KMS-11 (cell line): ENCODE measurements around the gene TFAP2A.

ENCODE experiments used
- H2AFZ ChIP-seq: fragments of 200-600 bp; sonication (generic); 2 replicates; pipeline ENCODE4 v1.6.1; 2016; ENCODE audit warnings: antibody characterized with exemption, mixed run types, low read depth
- H3K27ac ChIP-seq: fragments of 200-600 bp; sonication (generic); 2 replicates; pipeline ENCODE4 v1.6.1; 2016; ENCODE audit warnings: mild to moderate bottlenecking, mixed run types
- H3K27me3 ChIP-seq: fragments of 200-600 bp; sonication (generic); 2 replicates; pipeline ENCODE4 v1.6.1; 2017; ENCODE audit warnings: mild to moderate bottlenecking, low read depth, mixed run types, moderate library complexity; ENCODE audit not compliant: insufficient read depth
- H3K36me3 ChIP-seq: fragments of 200-600 bp; sonication (generic); 2 replicates; pipeline ENCODE4 v1.6.1; 2017; ENCODE audit warnings: mild to moderate bottlenecking, mixed run types; ENCODE audit not compliant: insufficient read depth
- H3K4me1 ChIP-seq: fragments of 200-600 bp; sonication (generic); 2 replicates; pipeline ENCODE4 v1.6.1; 2016; ENCODE audit warnings: mild to moderate bottlenecking, low read depth, mixed run types; ENCODE audit not compliant: poor library complexity, severe bottlenecking
- H3K4me2 ChIP-seq: fragments of 200-600 bp; sonication (generic); 2 replicates; pipeline ENCODE4 v1.7.0; 2016; ENCODE audit warnings: mild to moderate bottlenecking, mixed run types
- H3K4me3 ChIP-seq: fragments of 200-600 bp; sonication (generic); IDR thresholded peaks from 2 replicates; pipeline ENCODE4 v1.6.1; 2017; ENCODE audit warnings: low read depth, low read length, mixed read lengths; ENCODE audit not compliant: insufficient read depth
- H3K79me2 ChIP-seq: fragments of 200-600 bp; sonication (generic); 2 replicates; pipeline ENCODE4 v1.6.1; 2016; ENCODE audit warnings: low read depth, mixed run types; ENCODE audit not compliant: insufficient read depth
- H3K9ac ChIP-seq: fragments of 200-600 bp; sonication (generic); 2 replicates; pipeline ENCODE4 v1.6.1; 2016; ENCODE audit warnings: mild to moderate bottlenecking, mixed run types
- H4K20me1 ChIP-seq: fragments of 200-600 bp; sonication (generic); 2 replicates; pipeline ENCODE4 v1.6.1; 2016; ENCODE audit warnings: mild to moderate bottlenecking, mixed run types; ENCODE audit not compliant: insufficient read depth
- TF ChIP-seq, protein P1 (sequence below): fragments of 200-600 bp; sonication (generic); conservative IDR thresholded peaks from 2 replicates; pipeline ENCODE4 v1.6.1; 2017; ENCODE audit warnings: low read depth, mild to moderate bottlenecking, antibody characterized with exemption, low read length, moderate library complexity, mixed read lengths

TFAP2A gene

GRCh38 chr6:10441004-10441654 lies 26.3 kb upstream of the TFAP2A start:
- no peaks in the 10 kb centered on the region for H3K36me3 ChIP-seq
- no peak overlapping the region for H3K4me3 ChIP-seq
- H3K27ac ChIP-seq: no peak overlapping the region
- no peak overlapping the region for H3K9ac ChIP-seq
- no peaks in the 10 kb centered on the region for H3K79me2 ChIP-seq
- H3K4me1 ChIP-seq: no peaks in the 10 kb centered on the region
- H4K20me1 ChIP-seq: no peaks in the 10 kb centered on the region
- TF ChIP-seq, protein P1, sequence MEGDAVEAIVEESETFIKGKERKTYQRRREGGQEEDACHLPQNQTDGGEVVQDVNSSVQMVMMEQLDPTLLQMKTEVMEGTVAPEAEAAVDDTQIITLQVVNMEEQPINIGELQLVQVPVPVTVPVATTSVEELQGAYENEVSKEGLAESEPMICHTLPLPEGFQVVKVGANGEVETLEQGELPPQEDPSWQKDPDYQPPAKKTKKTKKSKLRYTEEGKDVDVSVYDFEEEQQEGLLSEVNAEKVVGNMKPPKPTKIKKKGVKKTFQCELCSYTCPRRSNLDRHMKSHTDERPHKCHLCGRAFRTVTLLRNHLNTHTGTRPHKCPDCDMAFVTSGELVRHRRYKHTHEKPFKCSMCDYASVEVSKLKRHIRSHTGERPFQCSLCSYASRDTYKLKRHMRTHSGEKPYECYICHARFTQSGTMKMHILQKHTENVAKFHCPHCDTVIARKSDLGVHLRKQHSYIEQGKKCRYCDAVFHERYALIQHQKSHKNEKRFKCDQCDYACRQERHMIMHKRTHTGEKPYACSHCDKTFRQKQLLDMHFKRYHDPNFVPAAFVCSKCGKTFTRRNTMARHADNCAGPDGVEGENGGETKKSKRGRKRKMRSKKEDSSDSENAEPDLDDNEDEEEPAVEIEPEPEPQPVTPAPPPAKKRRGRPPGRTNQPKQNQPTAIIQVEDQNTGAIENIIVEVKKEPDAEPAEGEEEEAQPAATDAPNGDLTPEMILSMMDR: no peak
- no peaks in the 10 kb centered on the region for H3K27me3 ChIP-seq
- H2AFZ ChIP-seq: no peak overlapping the region
- no peak overlapping the region for H3K4me2 ChIP-seq

- Histone ChIP-seq H3K79me2 (no peaks in the 10 kb centered on the region), H3K4me2 (no peak overlapping the region), H3K4me3 (no peak overlapping the region), H3K27ac (no peak overlapping the region), H3K4me1 (peaks cover 10% of the 10 kb centered on the region), H3K36me3 (no peaks in the 10 kb centered on the region), H3K27me3 (no peaks in the 10 kb centered on the region), H2AFZ (no peak overlapping the region), H3K9ac (no peak overlapping the region), H4K20me1 (no peaks in the 10 kb centered on the region)
- TF ChIP-seq, protein P1: no peak
Observed at GRCh38 chr6:10437891-10438290, 23.0 kb upstream of the TFAP2A start.

- peaks cover 10% of the 10 kb centered on the region for H3K4me1 ChIP-seq
- H4K20me1 ChIP-seq: no peaks in the 10 kb centered on the region
- H3K27me3 ChIP-seq: no peaks in the 10 kb centered on the region
- no peak overlapping the region for H3K27ac ChIP-seq
- H3K36me3 ChIP-seq: no peaks in the 10 kb centered on the region
- no peak overlapping the region for H3K9ac ChIP-seq
- no peak overlapping the region for H3K4me2 ChIP-seq
- H3K4me3 ChIP-seq: no peak overlapping the region
- TF ChIP-seq, protein P1: no peak
- no peak overlapping the region for H2AFZ ChIP-seq
- no peaks in the 10 kb centered on the region for H3K79me2 ChIP-seq
Observed at GRCh38 chr6:10434235-10434634, 19.4 kb upstream of the TFAP2A start.

GRCh38 chr6:10433322-10433721 lies 18.4 kb upstream of the TFAP2A start:
- TF ChIP-seq, protein P1: no peak
- Histone ChIP-seq H3K36me3 (no peaks in the 10 kb centered on the region), H2AFZ (no peak overlapping the region), H3K4me3 (no peak overlapping the region), H3K27me3 (no peaks in the 10 kb centered on the region), H3K4me2 (no peak overlapping the region), H4K20me1 (no peaks in the 10 kb centered on the region), H3K79me2 (no peaks in the 10 kb centered on the region), H3K27ac (no peak overlapping the region), H3K4me1 (peaks cover 16% of the 10 kb centered on the region), H3K9ac (no peak overlapping the region)
